Ovary (tissue), 3 donors: Measurements from ENCODE around the gene AFG1L.

Experiments
- EP300 ChIP-seq: sonication (generic); formaldehyde crosslinking; IDR thresholded peaks from one replicate; pipeline ENCODE4 v1.6.1; 2017; ENCODE audit warnings: antibody characterized with exemption
- TF ChIP-seq, protein P1 (sequence below), 3 donors: fragments of 450-650 bp in 2 of 3; fragments of 200-600 bp in 1 of 3; IDR thresholded peaks; one replicate each; pipeline versions ENCODE4 v1.5.1 to v1.8.0; 2016 to 2022; ENCODE audit warnings: antibody characterized with exemption in 3 of 3, mild to moderate bottlenecking in 1 of 3
- donor health status: DM: no; HTN: no; CAD: no.

DNA sequence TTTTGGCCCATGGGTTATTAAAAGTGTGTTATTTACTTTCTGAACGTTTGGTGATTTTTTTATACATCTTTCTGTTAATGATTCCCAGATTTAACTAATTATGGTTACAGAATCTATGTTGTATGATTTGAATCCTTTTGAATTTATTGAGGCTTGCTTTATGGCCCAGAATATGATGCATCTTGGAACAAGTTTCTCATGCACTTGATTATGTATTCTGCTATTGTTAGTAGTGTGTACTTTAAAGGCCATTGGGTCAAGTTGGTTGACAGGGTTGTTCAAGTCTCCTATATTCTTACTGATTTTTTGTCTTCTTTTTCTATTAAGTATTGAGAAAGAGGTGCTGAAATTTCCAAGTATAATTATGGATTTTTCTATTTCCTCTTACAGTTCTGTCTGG, 160.8 kb downstream of the AFG1L start:
- TF ChIP-seq, protein P1, sequence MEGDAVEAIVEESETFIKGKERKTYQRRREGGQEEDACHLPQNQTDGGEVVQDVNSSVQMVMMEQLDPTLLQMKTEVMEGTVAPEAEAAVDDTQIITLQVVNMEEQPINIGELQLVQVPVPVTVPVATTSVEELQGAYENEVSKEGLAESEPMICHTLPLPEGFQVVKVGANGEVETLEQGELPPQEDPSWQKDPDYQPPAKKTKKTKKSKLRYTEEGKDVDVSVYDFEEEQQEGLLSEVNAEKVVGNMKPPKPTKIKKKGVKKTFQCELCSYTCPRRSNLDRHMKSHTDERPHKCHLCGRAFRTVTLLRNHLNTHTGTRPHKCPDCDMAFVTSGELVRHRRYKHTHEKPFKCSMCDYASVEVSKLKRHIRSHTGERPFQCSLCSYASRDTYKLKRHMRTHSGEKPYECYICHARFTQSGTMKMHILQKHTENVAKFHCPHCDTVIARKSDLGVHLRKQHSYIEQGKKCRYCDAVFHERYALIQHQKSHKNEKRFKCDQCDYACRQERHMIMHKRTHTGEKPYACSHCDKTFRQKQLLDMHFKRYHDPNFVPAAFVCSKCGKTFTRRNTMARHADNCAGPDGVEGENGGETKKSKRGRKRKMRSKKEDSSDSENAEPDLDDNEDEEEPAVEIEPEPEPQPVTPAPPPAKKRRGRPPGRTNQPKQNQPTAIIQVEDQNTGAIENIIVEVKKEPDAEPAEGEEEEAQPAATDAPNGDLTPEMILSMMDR (IDR thresholded peaks at IDR 0.05): no peak
- no peak for TF ChIP-seq EP300
